Left kidney (tissue), 2 donors: ENCODE results near the gene RAB7A. TPM values are rescaled to one million over a fixed set of nuclear protein-coding genes. Genes with fewer than 3 reads are reported as not detected.
"Not testable (repeated sequence)": the region's sequence is repeated elsewhere in the genome, so short reads cannot be mapped to it uniquely, and the experiment has no call there.

Source experiments
- DNase-seq: peaks from one replicate; pipeline ENCODE4 v3.0.0-alpha.2; 2013
- polyA plus RNA-seq: library from polyadenylated mRNA; unstranded; fragments of 120-200 nt; gene quantifications from one replicate; pipeline ENCODE4 v1.2.1, GENCODE V29; 2013; ENCODE audit not compliant: insufficient read length

Gene RAB7A
- polyA plus RNA-seq, 1 donor, result 262 TPM

GRCh38 chr3:128815318-128816064, 89.5 kb downstream of the RAB7A start:
- DNase-seq, result no peak

GRCh38 chr3:128818186-128818787, 92.3 kb downstream of the RAB7A start:
- DNase-seq, result no peak

- no peak for DNase-seq
These were observed 94.4 kb downstream of the RAB7A start for GRCh38 chr3:128820252-128820839.

- no peak for DNase-seq
These were observed 97.0 kb downstream of the RAB7A start for GRCh38 chr3:128823008-128823407.

GRCh38 chr3:128823631-128824030, 97.6 kb downstream of the RAB7A start:
- no peak for DNase-seq

- DNase-seq, result no peak
These were observed 98.3 kb downstream of the RAB7A start for GRCh38 chr3:128824132-128824850.

GRCh38 chr3:128825117-128825725, 99.2 kb downstream of the RAB7A start:
- DNase-seq, result no peak

- not testable (repeated sequence) for DNase-seq
These were observed 103.1 kb downstream of the RAB7A start for GRCh38 chr3:128829087-128829486.

- not testable (repeated sequence) for DNase-seq
These were observed 104.1 kb downstream of the RAB7A start for GRCh38 chr3:128829925-128830625.

- not testable (repeated sequence) for DNase-seq
These were observed 104.8 kb downstream of the RAB7A start for GRCh38 chr3:128830762-128831161.

- not testable (repeated sequence) for DNase-seq
These were observed 107.0 kb downstream of the RAB7A start for GRCh38 chr3:128832979-128833378.

GRCh38 chr3:128835096-128835495, 109.1 kb downstream of the RAB7A start:
- no peak for DNase-seq

- DNase-seq, result no peak
These were observed 116.2 kb downstream of the RAB7A start for GRCh38 chr3:128841926-128842920.

- DNase-seq, result no peak
These were observed 118.5 kb downstream of the RAB7A start for GRCh38 chr3:128844502-128844901.

GRCh38 chr3:128845119-128845777, 119.3 kb downstream of the RAB7A start:
- DNase-seq, result no peak

- peak; percentile 72 for DNase-seq
These were observed 119.9 kb downstream of the RAB7A start for GRCh38 chr3:128845778-128846485.

- no peak for DNase-seq
These were observed 120.5 kb downstream of the RAB7A start for GRCh38 chr3:128846486-128846891.

GRCh38 chr3:128847666-128848370, 121.8 kb downstream of the RAB7A start:
- DNase-seq, result no peak
